GM12878 (cell line): ENCODE results near the gene FLAD1.

Experiments
- TARDBP ChIP-seq: IDR thresholded peaks from 2 replicates; pipeline ENCODE4 v1.6.1; 2016; ENCODE audit warnings: borderline replicate concordance
- TF ChIP-seq, protein P1 (sequence below), 3 experiments: IDR thresholded peaks in 2 of 3; conservative IDR thresholded peaks in 1 of 3; 2 replicates each; pipeline ENCODE4 v1.5.1; 2011; ENCODE audit warnings: low read depth in 3 of 3, low read length in 3 of 3, mild to moderate bottlenecking in 3 of 3, control low read depth in 2 of 3, moderate library complexity in 2 of 3, inconsistent platforms in 1 of 3, mixed read lengths in 1 of 3; ENCODE audit not compliant: control insufficient read depth in 2 of 3, insufficient read depth in 1 of 3; ENCODE audit errors: extremely low read depth in 1 of 3

DNA sequence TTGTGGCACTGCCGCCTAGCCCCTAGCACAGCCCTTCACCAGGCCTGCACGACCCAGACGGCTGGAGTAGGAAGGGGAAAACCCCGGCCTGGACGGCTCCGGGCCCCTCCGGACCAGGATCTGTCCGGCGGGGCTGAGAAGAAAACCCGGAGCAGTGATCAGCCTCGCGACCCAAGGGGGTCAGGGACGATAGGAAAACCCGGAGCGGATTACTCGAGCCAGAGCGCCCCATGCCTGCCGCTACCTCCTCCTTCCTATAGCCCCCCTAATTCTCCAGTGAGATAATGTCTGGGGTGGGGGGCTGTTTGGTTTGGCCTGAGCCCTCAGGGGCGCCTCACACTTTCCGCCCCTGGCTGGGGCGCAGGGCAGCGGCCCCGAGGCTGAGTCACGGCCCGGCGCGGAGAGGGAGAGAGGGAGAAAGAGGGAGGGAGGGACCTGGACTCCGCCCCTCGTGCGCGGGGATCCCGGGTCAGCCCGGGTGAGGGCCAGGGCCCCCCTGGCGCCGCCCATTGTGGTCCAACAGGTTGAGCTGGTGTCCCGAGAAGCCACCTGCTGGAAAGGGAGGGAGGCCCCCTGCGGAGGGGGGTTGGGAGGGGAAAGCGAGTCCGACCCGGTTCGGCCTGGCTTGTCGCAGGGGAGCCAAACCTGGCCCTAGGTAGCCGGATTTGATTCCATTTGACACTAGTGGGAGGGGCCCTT is 17.7 kb downstream of the FLAD1 start:
- no peak for TF ChIP-seq TARDBP
- TF ChIP-seq, protein P1, sequence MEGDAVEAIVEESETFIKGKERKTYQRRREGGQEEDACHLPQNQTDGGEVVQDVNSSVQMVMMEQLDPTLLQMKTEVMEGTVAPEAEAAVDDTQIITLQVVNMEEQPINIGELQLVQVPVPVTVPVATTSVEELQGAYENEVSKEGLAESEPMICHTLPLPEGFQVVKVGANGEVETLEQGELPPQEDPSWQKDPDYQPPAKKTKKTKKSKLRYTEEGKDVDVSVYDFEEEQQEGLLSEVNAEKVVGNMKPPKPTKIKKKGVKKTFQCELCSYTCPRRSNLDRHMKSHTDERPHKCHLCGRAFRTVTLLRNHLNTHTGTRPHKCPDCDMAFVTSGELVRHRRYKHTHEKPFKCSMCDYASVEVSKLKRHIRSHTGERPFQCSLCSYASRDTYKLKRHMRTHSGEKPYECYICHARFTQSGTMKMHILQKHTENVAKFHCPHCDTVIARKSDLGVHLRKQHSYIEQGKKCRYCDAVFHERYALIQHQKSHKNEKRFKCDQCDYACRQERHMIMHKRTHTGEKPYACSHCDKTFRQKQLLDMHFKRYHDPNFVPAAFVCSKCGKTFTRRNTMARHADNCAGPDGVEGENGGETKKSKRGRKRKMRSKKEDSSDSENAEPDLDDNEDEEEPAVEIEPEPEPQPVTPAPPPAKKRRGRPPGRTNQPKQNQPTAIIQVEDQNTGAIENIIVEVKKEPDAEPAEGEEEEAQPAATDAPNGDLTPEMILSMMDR (IDR thresholded peaks at IDR 0.05 in 2 of 3, conservative IDR thresholded peaks at IDR 0.05 in 1 of 3; ENCODE audit: control insufficient read depth in 2 of 3, extremely low read depth in 1 of 3, insufficient read depth in 1 of 3, low read depth in 3 of 3, low read length in 3 of 3): no peak
